Right atrium auricular region (tissue), 2 donors: ENCODE data around the gene ZPBP. TPM values are rescaled to one million over a fixed set of nuclear protein-coding genes. Genes with fewer than 3 reads are reported as not detected.
A peak's percentile ranks its signal among the peaks of the same experiment; 100 is the strongest.

Experiments used
- DNase-seq: peaks from one replicate; pipeline ENCODE4 v3.0.0-alpha.2; 2019; ENCODE audit warnings: low spot score
- H3K27ac ChIP-seq, 2 donors: fragments of 200-600 bp; sonication (generic); 1 replicate in 1 of 2; 2 replicates in 1 of 2; pipeline ENCODE4 v1.5.1; 2016 to 2019
- H3K27me3 ChIP-seq, 2 donors: fragments of 200-600 bp; sonication (generic); one replicate each; pipeline versions ENCODE4 v1.5.1 to v1.6.0; 2017 to 2019
- H3K36me3 ChIP-seq: fragments of 200-600 bp; sonication (generic); one replicate; pipeline ENCODE4 v1.5.1; 2016
- H3K4me1 ChIP-seq, 2 donors: fragments of 200-600 bp; sonication (generic); one replicate each; pipeline versions ENCODE4 v1.5.1 to v1.6.0; 2017 to 2019
- H3K4me3 ChIP-seq, 2 donors: fragments of 200-600 bp; sonication (generic); 1 replicate in 1 of 2; 2 replicates in 1 of 2; pipeline ENCODE4 v1.5.1; 2017 to 2019; ENCODE audit warnings: mild to moderate bottlenecking in 1 of 2, moderate library complexity in 1 of 2
- H3K9me3 ChIP-seq, 2 donors: fragments of 200-600 bp; sonication (generic); one replicate each; pipeline ENCODE4 v1.5.1; 2019
- CTCF ChIP-seq, 2 donors: fragments of 200-600 bp; sonication (generic); IDR thresholded peaks; one replicate each; pipeline ENCODE4 v1.5.1; 2019; ENCODE audit warnings: antibody characterized with exemption in 2 of 2
- total RNA-seq, 2 donors: library from RNA; depleted of rRNA; stranded (reverse); fragments of >200 nt; gene quantifications; one replicate each; pipeline ENCODE4 v1.1.0, GENCODE V29; 2016

ZPBP gene
- total RNA-seq, 2 donors from 2014 or later: not detected

- H3K4me1 ChIP-seq: peaks cover 0 to 6% of the 10 kb centered on the region in 2 donors
- H3K27ac ChIP-seq: no peak overlapping the region
- TF ChIP-seq CTCF (IDR thresholded peaks at IDR 0.05): no peak
- H3K36me3 ChIP-seq: no peaks in the 10 kb centered on the region
- H3K27me3 ChIP-seq: no peaks in the 10 kb centered on the region
- H3K9me3 ChIP-seq: no peaks in the 10 kb centered on the region
- no peak overlapping the region for H3K4me3 ChIP-seq
- no peak for DNase-seq
Observed at GRCh38 chr7:50095634-50096033, 2.6 kb upstream of the ZPBP start.

- Histone ChIP-seq H3K4me1 (peaks cover 0 to 6% of the 10 kb centered on the region in 2 donors), H3K27me3 (no peaks in the 10 kb centered on the region), H3K27ac (no peak overlapping the region), H3K36me3 (no peaks in the 10 kb centered on the region), H3K9me3 (peaks cover 0 to 4% of the 10 kb centered on the region in 2 donors), H3K4me3 (no peak overlapping the region)
- TF ChIP-seq CTCF (IDR thresholded peaks at IDR 0.05): no peak
- DNase-seq: no peak
Observed at GRCh38 chr7:50088463-50089129, 4.5 kb downstream of the ZPBP start.

- DNase-seq: no peak
- Histone ChIP-seq H3K9me3 (peaks cover 0 to 4% of the 10 kb centered on the region in 2 donors), H3K4me3 (no peak overlapping the region), H3K36me3 (no peaks in the 10 kb centered on the region), H3K27ac (no peak overlapping the region), H3K4me1 (no peaks in the 10 kb centered on the region), H3K27me3 (no peaks in the 10 kb centered on the region)
- no peak for TF ChIP-seq CTCF (IDR thresholded peaks at IDR 0.05)
Observed at GRCh38 chr7:50085344-50085743, 7.7 kb downstream of the ZPBP start.

- H3K27me3 ChIP-seq: no peaks in the 10 kb centered on the region
- H3K4me3 ChIP-seq: no peak overlapping the region
- no peak overlapping the region for H3K27ac ChIP-seq
- H3K36me3 ChIP-seq: no peaks in the 10 kb centered on the region
- no peak for DNase-seq
- peaks cover 0 to 8% of the 10 kb centered on the region in 2 donors for H3K4me1 ChIP-seq
- TF ChIP-seq CTCF (IDR thresholded peaks at IDR 0.05): no peak
- H3K9me3 ChIP-seq: peaks cover 0 to 25% of the 10 kb centered on the region in 2 donors
Observed at GRCh38 chr7:50073093-50073492, 20.0 kb downstream of the ZPBP start.

- Histone ChIP-seq H3K4me3 (peak overlapping the region; percentile 35 to 48), H3K27ac (peak overlapping the region in 1 of 2 donors; percentile 34), H3K27me3 (no peaks in the 10 kb centered on the region), H3K4me1 (peaks cover 0 to 13% of the 10 kb centered on the region in 2 donors), H3K9me3 (peaks cover 0 to 25% of the 10 kb centered on the region in 2 donors), H3K36me3 (no peaks in the 10 kb centered on the region)
- no peak for DNase-seq
- TF ChIP-seq CTCF (IDR thresholded peaks at IDR 0.05): no peak
Observed at GRCh38 chr7:50069613-50070012, 23.4 kb downstream of the ZPBP start.
